Ovary (tissue), 3 donors: ENCODE data around the gene TEP1.

Experiments used
- CTCF ChIP-seq, 3 donors: fragments of 450-650 bp in 2 of 3; fragments of 200-600 bp in 1 of 3; IDR thresholded peaks; one replicate each; pipeline versions ENCODE4 v1.5.1 to v1.8.0; 2016 to 2022; ENCODE audit warnings: antibody characterized with exemption in 3 of 3, mild to moderate bottlenecking in 1 of 3
- EP300 ChIP-seq: sonication (generic); formaldehyde crosslinking; IDR thresholded peaks from one replicate; pipeline ENCODE4 v1.6.1; 2017; ENCODE audit warnings: antibody characterized with exemption
- donor health status: DM: no; HTN: no; CAD: no.

DNA sequence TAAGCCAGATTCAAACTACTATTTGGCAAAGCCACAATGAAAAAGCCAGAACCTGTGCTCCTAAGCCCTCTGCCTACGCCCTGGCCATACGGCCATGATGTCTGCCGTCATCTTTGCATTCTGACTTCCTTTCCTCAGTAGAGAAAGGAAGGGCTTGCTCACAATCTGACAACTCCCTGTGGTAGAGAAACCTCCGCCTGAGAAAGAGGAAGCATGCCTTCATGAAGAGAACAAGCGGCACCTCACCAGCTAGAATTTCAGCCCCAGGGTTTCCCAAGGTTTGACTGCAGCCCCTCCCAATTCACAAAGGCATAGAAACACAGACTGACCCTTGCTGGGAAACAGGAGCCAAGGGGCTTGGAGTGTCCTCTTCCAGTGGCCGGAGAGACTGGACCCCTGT is 25.7 kb downstream of the TEP1 start:
- TF ChIP-seq CTCF (IDR thresholded peaks at IDR 0.05), result no peak
- no peak for TF ChIP-seq EP300
